Fibroblast of the aortic adventitia (primary cell): ENCODE results near the gene PSEN1. TPM values are rescaled to one million over a fixed set of nuclear protein-coding genes. Genes with fewer than 3 reads are reported as not detected.
A peak's percentile ranks its signal among the peaks of the same experiment; 100 is the strongest.

Source experiments
- DNase-seq: peaks from one replicate; pipeline ENCODE4 v3.0.0-alpha.2; 2010; ENCODE audit warnings: low read depth
- H3K4me3 ChIP-seq: 2 replicates; pipeline ENCODE4 v1.5.1; 2011; ENCODE audit warnings: low read depth, mild to moderate bottlenecking, control low read depth, low read length, moderate library complexity
- total RNA-seq: library from RNA; depleted of rRNA; stranded (reverse); fragments of >200 nt; gene quantifications from 2 replicates; pipeline ENCODE4 v1.2.3, GENCODE V29; 2012; ENCODE audit warnings: low replicate concordance
- TF ChIP-seq, protein P1 (sequence below): IDR thresholded peaks from 2 replicates; pipeline ENCODE4 v1.5.1; 2011; ENCODE audit warnings: mild to moderate bottlenecking, low read length, control low read depth, inconsistent platforms; ENCODE audit not compliant: insufficient read depth

PSEN1 gene
- total RNA-seq, 1 donor: 55.0 TPM

DNA sequence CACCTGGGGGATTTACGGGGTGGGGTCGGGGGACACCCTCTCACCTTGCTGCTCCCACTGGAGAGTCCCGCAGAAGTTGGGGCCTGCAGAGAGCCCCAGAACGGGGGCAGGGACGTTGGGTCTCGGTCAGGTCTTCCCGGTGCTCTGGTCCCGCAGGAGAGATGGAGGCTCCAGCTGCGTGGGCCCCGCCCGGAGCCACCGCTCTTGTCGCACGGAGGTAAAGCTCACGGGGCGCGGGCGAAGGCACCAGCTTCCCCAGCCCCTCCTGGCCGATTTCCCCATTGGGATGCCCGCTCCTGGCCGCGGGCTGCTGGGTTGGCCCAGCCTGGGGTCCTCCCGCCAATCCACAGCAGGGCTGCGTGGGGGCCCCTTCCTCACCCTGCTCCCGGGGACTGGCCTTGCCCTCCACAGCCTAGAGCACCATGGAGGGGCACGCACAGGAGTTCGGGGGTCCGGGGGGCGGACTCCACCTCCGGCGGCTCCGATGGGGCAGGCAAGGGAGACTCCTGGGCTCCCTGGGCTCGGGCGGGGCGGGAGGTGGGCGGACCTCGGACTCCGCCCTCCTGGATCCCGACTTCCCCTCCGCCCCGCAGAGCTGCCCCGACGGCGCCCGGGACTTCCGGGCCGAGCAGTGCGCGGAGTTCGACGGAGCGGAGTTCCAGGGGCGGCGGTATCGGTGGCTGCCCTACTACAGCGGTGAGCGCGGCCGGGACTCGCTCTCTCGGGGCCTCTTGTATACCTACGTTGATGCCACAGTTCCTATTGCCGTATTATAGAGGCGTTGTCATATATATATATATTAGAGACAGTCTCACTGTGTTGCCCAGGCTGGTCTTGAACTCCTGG lies 109.4 kb downstream of the PSEN1 start:
- H3K4me3 ChIP-seq: peak overlapping the region; percentile 71
- peak; percentile 54 for DNase-seq
- TF ChIP-seq, protein P1, sequence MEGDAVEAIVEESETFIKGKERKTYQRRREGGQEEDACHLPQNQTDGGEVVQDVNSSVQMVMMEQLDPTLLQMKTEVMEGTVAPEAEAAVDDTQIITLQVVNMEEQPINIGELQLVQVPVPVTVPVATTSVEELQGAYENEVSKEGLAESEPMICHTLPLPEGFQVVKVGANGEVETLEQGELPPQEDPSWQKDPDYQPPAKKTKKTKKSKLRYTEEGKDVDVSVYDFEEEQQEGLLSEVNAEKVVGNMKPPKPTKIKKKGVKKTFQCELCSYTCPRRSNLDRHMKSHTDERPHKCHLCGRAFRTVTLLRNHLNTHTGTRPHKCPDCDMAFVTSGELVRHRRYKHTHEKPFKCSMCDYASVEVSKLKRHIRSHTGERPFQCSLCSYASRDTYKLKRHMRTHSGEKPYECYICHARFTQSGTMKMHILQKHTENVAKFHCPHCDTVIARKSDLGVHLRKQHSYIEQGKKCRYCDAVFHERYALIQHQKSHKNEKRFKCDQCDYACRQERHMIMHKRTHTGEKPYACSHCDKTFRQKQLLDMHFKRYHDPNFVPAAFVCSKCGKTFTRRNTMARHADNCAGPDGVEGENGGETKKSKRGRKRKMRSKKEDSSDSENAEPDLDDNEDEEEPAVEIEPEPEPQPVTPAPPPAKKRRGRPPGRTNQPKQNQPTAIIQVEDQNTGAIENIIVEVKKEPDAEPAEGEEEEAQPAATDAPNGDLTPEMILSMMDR: no peak

DNA sequence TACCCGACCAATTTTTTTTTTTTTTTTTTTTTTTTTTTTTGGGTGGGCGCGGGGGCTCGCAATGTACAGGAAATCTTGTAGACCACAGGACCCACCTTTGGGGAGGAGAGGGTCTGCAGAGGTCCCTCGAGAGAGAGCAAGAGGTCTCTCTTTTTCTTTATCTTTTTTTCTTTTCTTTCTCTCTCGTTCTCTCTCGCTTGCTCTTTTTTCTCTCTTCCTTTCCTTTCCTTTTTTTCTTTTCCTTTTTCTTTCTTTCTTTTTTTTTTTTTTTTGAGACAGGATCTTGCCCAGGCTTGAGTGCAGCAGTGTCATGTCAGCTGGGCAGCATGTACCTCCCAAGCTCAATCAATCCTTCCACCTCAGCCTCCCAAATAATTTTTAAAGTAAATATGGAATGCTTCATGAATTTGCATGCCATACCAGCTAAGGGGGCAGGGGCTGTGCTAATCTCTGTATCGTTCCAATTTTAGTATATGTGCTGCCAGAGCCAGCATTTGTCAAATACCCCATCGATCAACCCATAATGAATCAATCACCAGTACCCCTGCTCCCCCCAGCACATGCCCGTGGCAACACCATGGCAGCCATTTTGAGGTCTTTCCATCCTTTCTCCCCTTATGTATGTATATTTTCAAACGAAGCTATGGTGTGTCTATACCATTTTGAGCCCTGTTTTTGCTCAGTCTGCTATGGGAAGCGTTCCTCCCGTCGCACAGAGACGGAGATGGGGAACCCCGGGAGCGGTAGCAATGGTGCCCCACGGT lies 110.3 kb downstream of the PSEN1 start:
- DNase-seq: no peak
- TF ChIP-seq, protein P1: no peak
- H3K4me3 ChIP-seq: peak overlapping the region; percentile 71

DNA sequence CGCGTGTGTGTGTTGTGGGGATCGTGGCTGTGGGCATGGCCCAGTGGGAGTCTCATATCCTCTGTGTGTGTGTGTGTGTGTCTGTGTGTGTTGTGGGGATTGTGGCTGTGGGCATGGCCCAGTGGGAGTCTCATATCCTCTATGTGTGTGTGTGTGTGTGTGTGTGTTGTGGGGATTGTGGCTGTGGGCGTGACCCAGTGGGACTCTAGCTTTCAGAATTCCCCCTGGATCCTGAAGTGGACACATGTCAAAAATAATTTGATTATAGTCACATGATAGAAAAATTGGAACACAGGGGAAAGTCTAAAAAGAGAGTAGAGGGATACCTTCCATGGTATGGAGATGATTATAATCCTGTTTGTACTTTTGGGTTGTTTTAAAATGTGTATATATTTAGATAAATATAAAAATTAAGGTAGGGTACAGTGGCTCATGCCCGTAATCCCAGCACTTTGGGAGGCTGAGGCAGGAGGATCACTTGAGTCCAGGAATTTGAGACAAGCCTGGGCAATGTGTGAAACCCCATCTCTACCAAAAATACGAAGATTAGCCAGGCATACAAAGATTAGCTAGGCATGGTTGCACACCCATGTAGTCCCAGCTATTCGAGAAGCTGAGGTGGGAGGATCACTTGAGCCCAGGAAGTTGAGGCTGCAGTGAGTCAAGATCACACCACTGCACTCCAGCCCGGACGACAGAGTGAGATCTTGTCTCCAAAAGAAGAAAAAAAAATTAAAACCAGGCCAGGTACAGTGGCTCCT lies 112.0 kb downstream of the PSEN1 start:
- DNase-seq: no peak
- no peak overlapping the region for H3K4me3 ChIP-seq
- TF ChIP-seq, protein P1: no peak

DNA sequence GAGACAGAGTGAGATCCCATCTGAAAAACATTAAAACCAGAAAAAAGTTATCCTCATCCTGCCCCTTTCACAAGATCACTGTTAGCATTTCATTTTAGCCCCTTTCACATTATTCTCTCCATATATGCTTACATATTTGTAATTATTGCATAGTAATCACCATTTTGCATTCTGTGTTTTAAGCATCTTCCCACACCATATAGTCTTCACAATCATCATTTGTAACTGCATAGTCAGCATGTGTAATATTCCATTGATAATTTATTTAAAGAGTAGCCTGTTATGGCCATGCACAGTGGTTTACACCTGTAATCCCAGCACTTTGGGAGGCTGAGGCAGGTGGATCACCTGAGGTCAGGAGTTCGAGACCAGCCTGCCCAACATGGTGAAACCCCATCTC lies 112.8 kb downstream of the PSEN1 start:
- TF ChIP-seq, protein P1: no peak
- no peak overlapping the region for H3K4me3 ChIP-seq
- DNase-seq: no peak

DNA sequence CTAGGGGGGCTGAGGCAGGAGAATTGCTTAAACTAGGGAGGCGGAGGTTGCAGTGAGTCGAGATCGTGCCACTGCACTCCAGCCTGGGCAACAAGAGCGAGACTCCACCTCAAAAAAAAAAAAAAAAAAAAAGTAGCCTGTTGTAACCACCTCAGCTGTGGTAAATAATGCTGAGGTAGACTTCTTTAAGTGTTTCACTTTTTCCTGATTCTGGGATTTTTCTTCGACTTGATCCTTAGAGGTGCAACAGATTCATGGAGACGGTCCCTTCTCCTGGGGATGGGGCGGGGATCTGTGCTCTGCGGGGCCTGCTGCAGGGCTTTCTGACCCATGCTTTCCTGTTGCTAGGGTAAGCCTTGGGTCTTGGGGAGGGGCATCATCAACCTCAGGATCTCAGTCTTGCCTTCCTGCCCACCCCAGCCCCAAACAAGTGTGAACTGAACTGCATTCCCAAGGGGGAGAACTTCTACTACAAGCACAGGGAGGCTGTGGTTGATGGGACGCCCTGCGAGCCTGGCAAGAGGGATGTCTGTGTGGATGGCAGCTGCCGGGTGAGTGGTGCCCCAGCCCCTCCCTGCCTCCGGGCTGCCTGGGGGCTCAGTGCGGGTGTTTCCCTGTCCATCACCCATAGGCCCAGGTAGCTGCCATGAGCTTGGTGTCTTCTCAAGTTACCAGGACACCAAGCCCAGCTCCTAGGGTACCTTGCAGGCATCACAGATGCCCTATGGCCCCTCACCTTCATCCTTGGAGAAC lies 113.4 kb downstream of the PSEN1 start:
- H3K4me3 ChIP-seq: no peak overlapping the region
- TF ChIP-seq, protein P1: no peak
- no peak for DNase-seq

DNA sequence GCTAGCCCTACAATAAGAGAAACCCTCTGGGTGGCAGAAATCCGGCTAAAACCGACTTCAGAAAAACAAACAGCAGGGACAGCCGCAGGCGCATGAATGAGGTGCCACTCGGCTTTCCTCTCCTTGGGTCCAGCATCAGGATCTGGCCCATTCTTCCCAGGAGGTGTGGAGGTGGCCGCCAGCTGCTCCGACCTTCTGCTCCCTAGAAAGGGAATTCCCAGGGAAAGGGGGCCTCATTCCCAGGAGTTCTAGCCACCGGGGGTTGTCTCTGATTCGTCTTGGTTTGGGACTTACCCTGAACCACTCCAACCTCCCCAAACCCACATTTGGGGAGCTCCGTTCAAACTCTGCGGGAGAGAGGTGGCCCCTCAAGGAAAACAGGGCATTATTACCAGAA lies 114.0 kb downstream of the PSEN1 start:
- H3K4me3 ChIP-seq: no peak overlapping the region
- TF ChIP-seq, protein P1: no peak
- no peak for DNase-seq
